Prostate gland (tissue), 2 donors: Measurements from ENCODE around the gene DUSP11.
"Not testable (repeated sequence)": the region's sequence is repeated elsewhere in the genome, so short reads cannot be mapped to it uniquely, and the experiment has no call there.

Experiments
- POLR2AphosphoS5 ChIP-seq: sonication (generic); formaldehyde crosslinking; IDR thresholded peaks from one replicate; pipeline ENCODE4 v1.6.1; 2017; ENCODE audit warnings: antibody characterized with exemption
- TF ChIP-seq, protein P1 (sequence below), 4 experiments: fragments of 200-600 bp in 2 of 4; fragments of 450-650 bp in 2 of 4; sonication (generic) in 2 of 4; IDR thresholded peaks; 1 replicate in 3 of 4; 2 replicates in 1 of 4; pipeline ENCODE4 v1.5.1; 2016 to 2019; ENCODE audit warnings: antibody characterized with exemption in 4 of 4, mild to moderate bottlenecking in 2 of 4, moderate library complexity in 2 of 4

DNA sequence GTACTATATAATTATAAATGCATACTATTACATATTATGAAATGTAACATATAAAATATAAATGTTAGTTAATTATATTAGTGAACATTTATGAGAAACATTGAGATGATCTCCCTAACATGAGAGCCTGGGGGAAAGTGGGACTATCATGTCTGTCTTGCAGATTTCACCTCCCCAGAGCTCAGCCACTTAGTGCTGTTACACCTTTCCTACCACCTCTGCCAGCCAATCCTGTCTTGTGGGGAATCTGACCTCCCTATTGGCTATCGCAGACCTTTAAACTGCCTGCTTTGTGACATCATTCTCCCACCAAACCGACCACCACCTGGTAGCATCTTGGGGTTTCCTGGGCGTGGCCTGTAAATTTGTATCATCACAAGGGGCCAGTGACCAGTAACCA lies 4.0 kb upstream of the DUSP11 start, which contains the start of gene C2orf78:
- TF ChIP-seq, protein P1, sequence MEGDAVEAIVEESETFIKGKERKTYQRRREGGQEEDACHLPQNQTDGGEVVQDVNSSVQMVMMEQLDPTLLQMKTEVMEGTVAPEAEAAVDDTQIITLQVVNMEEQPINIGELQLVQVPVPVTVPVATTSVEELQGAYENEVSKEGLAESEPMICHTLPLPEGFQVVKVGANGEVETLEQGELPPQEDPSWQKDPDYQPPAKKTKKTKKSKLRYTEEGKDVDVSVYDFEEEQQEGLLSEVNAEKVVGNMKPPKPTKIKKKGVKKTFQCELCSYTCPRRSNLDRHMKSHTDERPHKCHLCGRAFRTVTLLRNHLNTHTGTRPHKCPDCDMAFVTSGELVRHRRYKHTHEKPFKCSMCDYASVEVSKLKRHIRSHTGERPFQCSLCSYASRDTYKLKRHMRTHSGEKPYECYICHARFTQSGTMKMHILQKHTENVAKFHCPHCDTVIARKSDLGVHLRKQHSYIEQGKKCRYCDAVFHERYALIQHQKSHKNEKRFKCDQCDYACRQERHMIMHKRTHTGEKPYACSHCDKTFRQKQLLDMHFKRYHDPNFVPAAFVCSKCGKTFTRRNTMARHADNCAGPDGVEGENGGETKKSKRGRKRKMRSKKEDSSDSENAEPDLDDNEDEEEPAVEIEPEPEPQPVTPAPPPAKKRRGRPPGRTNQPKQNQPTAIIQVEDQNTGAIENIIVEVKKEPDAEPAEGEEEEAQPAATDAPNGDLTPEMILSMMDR (IDR thresholded peaks at IDR 0.05), result not testable (repeated sequence)
- TF ChIP-seq POLR2AphosphoS5, result not testable (repeated sequence)
